NCI-H2107 (cell line): Measurements from ENCODE around the gene SLC37A3.
"Not testable (repeated sequence)": the region's sequence is repeated elsewhere in the genome, so short reads cannot be mapped to it uniquely, and the experiment has no call there.

Experiments
- DNase-seq: peaks from one replicate; lab custom pipeline; 2025; lab: John Stamatoyannopoulos, UW

SLC37A3 gene

GRCh38 chr7:140312141-140312846, 86.0 kb downstream of the SLC37A3 start:
- DNase-seq, result no peak

GRCh38 chr7:140311128-140311527, 87.2 kb downstream of the SLC37A3 start:
- DNase-seq, result not testable (repeated sequence)

DNA sequence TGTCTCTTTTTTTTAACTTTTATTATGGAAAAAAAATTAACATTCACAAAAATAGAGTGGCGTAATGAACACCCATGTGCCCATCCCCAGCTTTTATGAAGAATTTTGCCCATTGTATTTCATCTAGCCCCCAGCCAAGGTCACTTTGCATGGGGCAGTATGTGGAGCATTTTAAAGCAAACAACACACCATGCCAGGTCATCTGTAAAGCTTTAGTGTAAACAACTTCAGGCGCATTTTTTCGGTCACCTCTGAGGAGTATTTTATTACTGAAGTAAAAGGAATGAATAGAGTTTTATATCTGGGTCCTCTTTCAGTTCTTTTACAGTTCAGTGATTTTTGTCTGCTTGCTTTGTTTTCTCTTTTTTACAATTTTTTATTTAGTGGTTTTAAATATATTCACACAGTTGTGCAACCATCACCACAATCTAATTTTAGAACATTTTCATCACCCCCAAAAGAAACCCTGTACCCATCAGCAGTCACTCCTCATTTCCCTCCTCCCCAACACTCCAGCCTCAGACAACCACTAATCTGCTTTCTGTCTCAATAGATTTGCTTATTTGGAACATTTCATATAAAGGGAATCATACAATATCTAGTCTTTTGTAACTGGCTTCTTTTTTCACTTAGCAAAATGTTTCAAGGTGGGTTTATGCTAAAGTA, 87.9 kb downstream of the SLC37A3 start:
- DNase-seq, result no peak

DNA sequence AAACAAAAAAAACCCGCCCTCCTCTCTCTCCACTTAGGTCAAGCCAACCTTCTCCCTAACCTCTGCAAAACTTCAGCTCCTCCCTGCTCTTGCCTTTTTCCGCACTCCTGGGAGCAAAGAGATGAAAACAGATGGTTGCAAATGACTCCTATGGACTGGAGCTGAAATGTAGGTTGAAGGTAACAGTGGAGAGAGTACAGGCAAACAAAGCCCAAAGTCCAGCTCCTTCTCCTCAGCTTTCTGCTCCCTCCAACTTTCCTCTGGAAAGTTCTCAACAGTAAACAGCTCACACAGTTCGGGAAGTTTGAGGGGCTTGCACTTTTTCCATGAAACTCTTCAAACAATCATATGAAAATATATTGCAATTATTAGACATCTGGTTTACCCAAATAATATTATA, 90.3 kb downstream of the SLC37A3 start:
- DNase-seq, result no peak

GRCh38 chr7:140304191-140304799, 94.0 kb downstream of the SLC37A3 start:
- no peak for DNase-seq

DNA sequence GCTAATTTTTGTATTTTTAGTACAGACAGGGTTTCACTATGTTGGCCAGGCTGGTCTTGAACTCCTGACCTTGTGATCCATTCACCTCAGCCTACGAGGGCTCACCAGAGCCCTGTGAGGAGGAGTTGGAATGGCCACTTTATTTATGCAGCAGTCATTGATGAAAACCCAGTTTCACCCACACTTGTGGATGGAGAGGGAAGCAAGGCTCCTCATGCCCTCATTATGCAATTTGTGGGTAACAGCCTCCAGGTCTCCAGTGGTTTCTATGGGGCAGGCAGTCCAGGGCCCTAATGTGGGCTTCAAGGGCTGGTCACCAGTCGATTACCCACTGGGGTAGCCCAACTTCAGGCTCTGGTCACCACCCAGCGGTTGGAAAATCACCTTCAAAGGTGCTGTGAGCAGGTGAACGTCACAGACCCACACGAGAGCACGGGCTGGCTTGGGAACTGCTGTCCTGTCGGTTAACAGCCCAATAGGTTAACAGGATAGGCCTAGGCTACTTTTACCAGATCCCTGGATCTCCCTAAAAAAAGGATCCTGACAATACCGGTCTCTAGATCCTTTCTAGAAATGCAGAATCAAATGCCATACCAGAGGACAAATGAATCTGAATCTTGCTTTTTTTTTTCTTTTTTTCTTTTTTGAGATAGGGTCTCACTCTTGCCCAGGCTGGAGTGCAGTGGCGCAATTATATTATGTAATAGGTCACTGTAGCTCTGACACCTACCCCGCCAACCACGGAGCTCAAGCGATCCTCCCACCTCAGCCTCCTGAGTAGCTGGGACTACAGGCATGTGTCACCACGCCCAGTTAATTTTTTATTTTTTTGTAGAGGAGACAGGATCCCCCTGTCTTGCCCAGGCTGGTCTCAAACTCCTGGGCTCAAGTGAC, 97.8 kb downstream of the SLC37A3 start:
- no peak for DNase-seq

DNA sequence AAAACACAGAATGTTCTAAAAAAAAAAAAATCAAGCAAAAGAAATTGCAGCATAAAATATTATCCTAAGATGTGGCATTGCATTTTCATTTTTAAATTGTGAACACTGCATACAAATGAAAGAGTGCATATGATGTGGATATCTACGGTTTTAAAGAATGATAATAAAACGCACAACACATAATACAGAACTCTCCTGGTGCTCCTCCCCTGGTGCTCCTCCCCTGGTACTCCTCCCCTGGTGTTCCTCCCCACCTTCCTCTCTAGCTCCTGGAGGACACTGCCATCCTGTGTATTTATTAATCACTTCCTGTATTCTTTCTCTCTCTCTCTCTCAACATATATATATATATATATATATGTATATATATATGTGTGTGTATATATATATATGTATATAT, 100.1 kb downstream of the SLC37A3 start:
- DNase-seq, result no peak

- DNase-seq, result no peak
These were observed 101.1 kb downstream of the SLC37A3 start for GRCh38 chr7:140297192-140297591.

DNA sequence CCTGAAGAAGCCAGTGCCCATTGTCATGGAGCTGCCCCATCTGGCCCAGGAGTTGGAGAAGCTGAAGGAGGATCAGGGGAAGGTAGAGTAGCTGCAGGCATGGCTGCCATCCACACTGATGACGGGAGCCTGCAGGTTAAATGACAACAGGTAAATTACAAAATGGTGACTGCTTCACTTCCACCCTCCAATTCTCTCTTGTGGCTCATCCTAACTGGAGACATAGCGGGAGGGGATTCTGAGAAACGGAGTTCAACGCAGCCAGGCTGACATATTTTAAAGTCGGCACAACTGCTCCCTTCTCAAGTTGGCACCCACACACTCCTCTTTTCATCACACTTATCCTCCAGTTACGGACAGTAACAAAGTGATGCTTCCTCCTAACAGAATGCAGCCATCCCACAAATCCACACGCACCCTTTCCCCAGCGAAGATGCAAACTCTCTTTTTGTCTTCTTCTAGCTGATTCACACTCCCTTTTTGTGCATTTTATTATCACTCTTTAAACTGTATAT, 103.0 kb downstream of the SLC37A3 start:
- DNase-seq, result no peak

- no peak for DNase-seq
These were observed 103.9 kb downstream of the SLC37A3 start for GRCh38 chr7:140294454-140294853.

DNA sequence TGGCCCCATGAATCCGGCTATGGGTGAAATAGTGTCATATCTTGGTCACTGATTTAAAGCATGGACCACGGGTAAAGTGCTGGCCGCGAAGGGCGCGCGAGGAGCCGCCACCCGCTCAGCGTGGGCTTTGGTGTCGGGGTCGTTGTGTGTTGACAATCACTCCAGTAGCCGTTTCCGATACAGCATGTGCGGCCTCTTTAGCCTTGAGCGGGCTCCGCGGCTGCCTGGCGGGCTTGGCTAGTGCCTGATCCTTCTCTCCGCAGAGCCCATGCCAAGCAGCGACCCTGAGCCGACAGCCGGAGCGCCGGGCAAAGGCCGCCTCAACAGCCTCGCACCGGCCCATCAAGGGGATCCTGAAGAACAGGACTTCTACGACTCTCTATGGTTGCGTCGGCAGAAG, 105.9 kb downstream of the SLC37A3 start:
- DNase-seq, result no peak

DNA sequence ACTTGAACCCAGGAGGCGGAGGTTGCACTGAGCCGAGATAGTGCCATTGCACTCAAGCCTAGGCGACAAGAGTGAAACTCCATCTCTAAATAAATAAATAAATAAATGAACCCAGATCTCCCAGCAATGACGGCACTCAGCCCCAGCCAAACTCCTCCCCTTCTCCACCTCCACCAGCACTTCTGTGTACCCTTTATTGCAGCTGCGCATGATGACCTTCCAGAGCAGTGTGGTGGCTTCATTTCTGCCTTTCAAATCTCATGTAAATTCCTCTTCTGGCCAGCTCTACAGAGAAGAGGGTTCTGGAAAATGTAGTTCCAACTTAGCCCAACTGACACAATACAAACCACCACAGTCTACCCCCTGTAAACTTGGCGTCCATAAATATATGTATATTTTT, 108.5 kb downstream of the SLC37A3 start:
- no peak for DNase-seq

- DNase-seq, result no peak
These were observed 110.3 kb downstream of the SLC37A3 start for GRCh38 chr7:140287988-140288387.

DNA sequence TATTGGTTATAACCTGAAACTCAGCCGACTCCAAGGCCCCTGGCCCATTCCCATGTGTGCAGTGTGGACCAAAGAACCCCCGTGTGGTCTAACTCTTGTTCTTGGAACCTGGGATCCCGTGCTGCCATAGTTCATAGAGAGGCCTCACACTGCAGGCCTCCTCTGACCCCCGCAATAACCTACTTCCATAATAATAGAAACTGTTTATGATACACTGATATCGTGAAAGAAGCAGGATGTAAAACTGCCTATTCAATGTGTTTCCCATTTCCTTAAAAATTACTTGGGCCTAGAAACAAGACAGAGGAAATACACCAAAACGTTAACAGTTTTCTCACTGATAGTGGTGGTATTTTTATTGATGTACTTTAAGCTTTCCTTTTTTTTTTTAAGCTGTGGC, 112.4 kb downstream of the SLC37A3 start:
- no peak for DNase-seq

- no peak for DNase-seq
These were observed 114.3 kb downstream of the SLC37A3 start for GRCh38 chr7:140284062-140284461.
